ENCODE data around the gene FAM193A.

FAM193A gene

DNA sequence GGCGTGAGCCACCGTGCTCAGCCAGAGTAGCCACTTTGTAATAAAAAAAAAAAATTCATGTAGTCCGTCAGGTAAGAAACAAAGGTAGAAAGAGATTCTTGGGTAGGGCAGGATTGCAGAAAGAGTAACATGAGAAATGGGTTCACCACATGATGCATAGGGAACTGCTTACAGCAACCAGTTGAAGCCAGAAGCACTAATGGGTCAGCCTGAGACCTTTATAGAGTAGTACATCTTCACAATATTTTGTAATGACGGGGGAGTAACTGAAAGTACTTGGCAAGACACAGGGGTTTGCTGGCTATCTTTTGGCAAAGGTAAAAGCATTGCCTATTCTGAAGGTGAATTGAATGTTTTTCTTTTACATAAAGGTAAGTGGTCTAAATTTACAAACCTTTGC, 29.1 kb downstream of the FAM193A start:
- H3K4me3 ChIP-seq (ENCODE audit: low read depth, low read length) = no peak overlapping the region
- TF ChIP-seq, protein P1, sequence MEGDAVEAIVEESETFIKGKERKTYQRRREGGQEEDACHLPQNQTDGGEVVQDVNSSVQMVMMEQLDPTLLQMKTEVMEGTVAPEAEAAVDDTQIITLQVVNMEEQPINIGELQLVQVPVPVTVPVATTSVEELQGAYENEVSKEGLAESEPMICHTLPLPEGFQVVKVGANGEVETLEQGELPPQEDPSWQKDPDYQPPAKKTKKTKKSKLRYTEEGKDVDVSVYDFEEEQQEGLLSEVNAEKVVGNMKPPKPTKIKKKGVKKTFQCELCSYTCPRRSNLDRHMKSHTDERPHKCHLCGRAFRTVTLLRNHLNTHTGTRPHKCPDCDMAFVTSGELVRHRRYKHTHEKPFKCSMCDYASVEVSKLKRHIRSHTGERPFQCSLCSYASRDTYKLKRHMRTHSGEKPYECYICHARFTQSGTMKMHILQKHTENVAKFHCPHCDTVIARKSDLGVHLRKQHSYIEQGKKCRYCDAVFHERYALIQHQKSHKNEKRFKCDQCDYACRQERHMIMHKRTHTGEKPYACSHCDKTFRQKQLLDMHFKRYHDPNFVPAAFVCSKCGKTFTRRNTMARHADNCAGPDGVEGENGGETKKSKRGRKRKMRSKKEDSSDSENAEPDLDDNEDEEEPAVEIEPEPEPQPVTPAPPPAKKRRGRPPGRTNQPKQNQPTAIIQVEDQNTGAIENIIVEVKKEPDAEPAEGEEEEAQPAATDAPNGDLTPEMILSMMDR (IDR thresholded peaks at IDR 0.05; ENCODE audit: control insufficient read depth, extremely low read depth, insufficient read depth) = no peak
- DNase-seq (ENCODE audit: low read depth) = no peak

- TF ChIP-seq, protein P1 (IDR thresholded peaks at IDR 0.05; ENCODE audit: control insufficient read depth, extremely low read depth, insufficient read depth) = no peak
- no peak for DNase-seq (ENCODE audit: low read depth)
- no peak overlapping the region for H3K4me3 ChIP-seq (ENCODE audit: low read depth, low read length)
Measured at GRCh38 chr4:2570036-2570435, 33.6 kb downstream of the FAM193A start.

GRCh38 chr4:2570551-2571222, 34.2 kb downstream of the FAM193A start:
- DNase-seq (ENCODE audit: low read depth) = no peak
- TF ChIP-seq, protein P1 (IDR thresholded peaks at IDR 0.05; ENCODE audit: control insufficient read depth, extremely low read depth, insufficient read depth) = no peak
- H3K4me3 ChIP-seq (ENCODE audit: low read depth, low read length) = no peak overlapping the region

GRCh38 chr4:2572076-2572475, 35.6 kb downstream of the FAM193A start:
- TF ChIP-seq, protein P1 (IDR thresholded peaks at IDR 0.05; ENCODE audit: control insufficient read depth, extremely low read depth, insufficient read depth) = no peak
- DNase-seq (ENCODE audit: low read depth) = no peak

GRCh38 chr4:2572866-2573265, 36.4 kb downstream of the FAM193A start:
- TF ChIP-seq, protein P1 (IDR thresholded peaks at IDR 0.05; ENCODE audit: control insufficient read depth, extremely low read depth, insufficient read depth) = no peak
- H3K4me3 ChIP-seq (ENCODE audit: low read depth, low read length) = no peak overlapping the region
- no peak for DNase-seq (ENCODE audit: low read depth)

More at GRCh38 chr4:2572076-2572475, 35.6 kb downstream of the FAM193A start:
- no peak overlapping the region for H3K4me3 ChIP-seq (ENCODE audit: low read depth, low read length)

GRCh38 chr4:2574009-2574408, 37.6 kb downstream of the FAM193A start:
- TF ChIP-seq, protein P1 (IDR thresholded peaks at IDR 0.05; ENCODE audit: control insufficient read depth, extremely low read depth, insufficient read depth) = no peak
- no peak overlapping the region for H3K4me3 ChIP-seq (ENCODE audit: low read depth, low read length)
- no peak for DNase-seq (ENCODE audit: low read depth)

DNA sequence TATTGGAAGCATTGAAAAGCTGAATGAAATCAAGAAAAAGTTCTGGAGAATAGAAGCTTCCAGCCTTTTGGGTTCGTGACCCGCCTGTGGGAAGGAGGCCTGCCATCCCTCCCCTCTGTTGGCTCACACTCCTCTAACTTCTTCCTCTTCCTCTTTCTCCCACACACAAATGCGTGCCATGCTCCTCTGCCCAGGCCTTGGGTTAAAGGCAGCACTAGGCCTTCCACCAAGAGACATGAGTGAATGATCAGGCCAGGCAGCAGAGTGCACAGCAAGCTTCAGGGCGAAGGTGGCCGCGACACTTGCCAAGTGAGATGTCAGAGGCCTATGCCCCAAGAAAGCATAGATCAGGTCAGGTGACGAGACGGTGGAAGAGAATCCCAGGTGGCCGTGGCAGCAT, 38.4 kb downstream of the FAM193A start:
- TF ChIP-seq, protein P1 (IDR thresholded peaks at IDR 0.05; ENCODE audit: control insufficient read depth, extremely low read depth, insufficient read depth) = no peak
- DNase-seq (ENCODE audit: low read depth) = no peak

More for the DNA sequence above, 38.4 kb downstream of the FAM193A start:
- no peak overlapping the region for H3K4me3 ChIP-seq (ENCODE audit: low read depth, low read length)

Data from LNCaP clone FGC (cell line).